IPS-18a (cell line): ENCODE results near the gene LTC4S.
"Not testable (repeated sequence)": the region's sequence is repeated elsewhere in the genome, so short reads cannot be mapped to it uniquely, and the experiment has no call there.

Experiments used
- H3K27ac ChIP-seq: one replicate; pipeline ENCODE4 v1.5.1; 2013; ENCODE audit warnings: low read length
- H3K27me3 ChIP-seq: one replicate; pipeline ENCODE4 v1.6.1; 2013; ENCODE audit warnings: mild to moderate bottlenecking, low read length; ENCODE audit not compliant: control insufficient read depth, insufficient read depth
- H3K36me3 ChIP-seq: one replicate; pipeline ENCODE4 v1.6.1; 2013; ENCODE audit warnings: low read depth, low read length; ENCODE audit not compliant: control insufficient read depth
- H3K4me1 ChIP-seq: one replicate; pipeline ENCODE4 v1.6.1; 2013; ENCODE audit warnings: low read depth, low read length; ENCODE audit not compliant: control insufficient read depth
- H3K4me3 ChIP-seq: one replicate; pipeline ENCODE4 v1.5.1; 2013; ENCODE audit warnings: low read length
- H3K9ac ChIP-seq: one replicate; pipeline ENCODE4 v1.6.1; 2013; ENCODE audit warnings: mild to moderate bottlenecking, low read length, moderate library complexity
- H3K9me3 ChIP-seq: one replicate; pipeline ENCODE4 v1.6.1; 2013; ENCODE audit warnings: low read depth, low read length; ENCODE audit not compliant: control insufficient read depth

LTC4S gene

DNA sequence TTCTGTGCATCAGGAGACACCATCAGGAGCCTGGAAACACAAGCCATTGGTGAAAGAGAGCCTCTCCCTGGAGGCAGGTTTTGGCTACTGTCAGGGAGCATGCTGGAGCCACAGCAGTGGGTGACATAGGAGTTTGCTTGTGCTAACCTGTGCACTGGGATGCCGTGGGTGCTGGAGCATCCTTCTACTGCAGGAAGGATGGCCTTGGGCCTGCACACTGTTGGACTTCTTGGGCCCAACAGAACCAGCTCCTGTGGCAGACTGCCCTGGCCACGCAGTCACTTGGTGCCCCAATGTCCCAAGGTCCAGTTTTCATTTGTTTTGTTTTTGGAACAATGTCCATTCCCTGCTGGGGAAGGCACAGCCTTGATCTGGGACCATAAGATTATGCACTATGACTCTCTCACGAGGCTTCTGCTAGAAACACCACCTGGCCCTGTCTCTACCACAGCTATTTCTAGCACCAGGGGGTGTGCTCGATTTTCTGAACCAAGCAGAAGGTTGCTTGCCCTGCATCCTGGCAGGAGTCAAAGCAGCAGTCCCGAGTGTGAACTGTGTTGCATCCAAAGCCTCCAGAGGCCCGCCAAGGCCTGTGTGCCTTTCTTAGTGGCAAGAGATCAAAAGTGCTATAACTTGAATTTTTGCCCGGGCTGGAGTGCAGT, 5.5 kb upstream of the LTC4S start:
- Histone ChIP-seq H3K4me3 (no peak overlapping the region), H3K9me3 (no peaks in the 10 kb centered on the region), H3K4me1 (no peaks in the 10 kb centered on the region), H3K9ac (no peak overlapping the region), H3K36me3 (no peaks in the 10 kb centered on the region), H3K27me3 (no peaks in the 10 kb centered on the region), H3K27ac (no peak overlapping the region)

DNA sequence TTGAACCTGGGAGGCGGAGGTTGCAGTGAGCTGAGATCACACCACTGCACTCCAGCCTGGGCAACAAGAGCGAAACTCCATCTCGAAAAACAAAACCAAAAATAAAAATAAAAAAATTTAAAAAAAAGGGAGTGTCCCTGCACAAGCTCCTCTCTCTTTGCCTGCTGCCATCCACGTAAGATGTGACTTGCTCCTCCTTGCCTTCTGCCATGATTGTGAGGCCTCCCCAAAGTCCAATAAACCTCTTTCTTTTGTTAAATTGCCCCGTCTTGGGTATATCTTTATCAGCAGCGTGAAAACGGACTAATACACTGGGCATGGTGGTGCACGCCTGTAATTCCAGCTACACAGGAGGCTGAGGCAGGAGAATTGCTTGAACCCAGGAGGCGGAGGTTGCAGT, 4.5 kb upstream of the LTC4S start:
- not testable (repeated sequence) for H3K9me3 ChIP-seq, H3K4me3 ChIP-seq, H3K27me3 ChIP-seq, H3K27ac ChIP-seq, H3K4me1 ChIP-seq, H3K9ac ChIP-seq, H3K36me3 ChIP-seq

DNA sequence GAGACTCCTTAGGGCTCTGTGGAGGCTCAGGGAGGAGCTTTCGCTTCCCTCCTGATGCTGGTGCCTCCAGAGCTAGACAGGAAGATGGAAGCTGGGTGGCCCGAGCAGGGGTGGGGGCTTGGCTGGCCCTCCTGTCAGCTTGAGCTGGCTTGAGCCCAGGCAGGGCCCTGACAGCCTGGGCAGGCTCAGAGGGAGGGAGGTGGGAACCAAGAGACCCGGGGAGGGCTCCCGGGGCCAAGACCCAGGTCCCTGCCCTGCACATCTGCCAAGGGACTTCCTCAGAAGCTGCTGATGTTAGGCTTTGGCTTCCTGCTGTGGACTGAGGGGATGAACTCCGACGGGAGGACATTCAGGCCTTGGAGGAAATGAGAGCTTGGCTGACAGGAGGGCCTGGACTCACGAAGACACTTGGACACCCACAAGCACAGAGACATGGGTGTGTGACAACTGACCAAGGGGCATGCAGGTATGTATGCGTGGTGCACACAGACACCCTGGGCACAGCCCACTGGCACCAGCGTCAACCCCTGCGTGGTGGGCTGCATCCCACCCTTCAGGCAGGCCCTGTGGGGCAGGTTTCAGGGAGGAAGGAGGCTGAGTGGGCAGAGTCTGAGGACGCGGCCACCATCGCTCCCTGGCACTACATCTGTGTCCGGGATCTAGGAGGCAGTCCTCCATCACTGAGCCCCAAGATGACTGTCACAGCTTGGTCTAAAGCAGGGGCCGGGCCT, 1.7 kb upstream of the LTC4S start:
- no peaks in the 10 kb centered on the region for H3K9me3 ChIP-seq
- H3K27me3 ChIP-seq = no peaks in the 10 kb centered on the region
- no peaks in the 10 kb centered on the region for H3K4me1 ChIP-seq
- H3K9ac ChIP-seq = no peak overlapping the region
- H3K27ac ChIP-seq = no peak overlapping the region
- H3K36me3 ChIP-seq = no peaks in the 10 kb centered on the region
- H3K4me3 ChIP-seq = no peak overlapping the region

DNA sequence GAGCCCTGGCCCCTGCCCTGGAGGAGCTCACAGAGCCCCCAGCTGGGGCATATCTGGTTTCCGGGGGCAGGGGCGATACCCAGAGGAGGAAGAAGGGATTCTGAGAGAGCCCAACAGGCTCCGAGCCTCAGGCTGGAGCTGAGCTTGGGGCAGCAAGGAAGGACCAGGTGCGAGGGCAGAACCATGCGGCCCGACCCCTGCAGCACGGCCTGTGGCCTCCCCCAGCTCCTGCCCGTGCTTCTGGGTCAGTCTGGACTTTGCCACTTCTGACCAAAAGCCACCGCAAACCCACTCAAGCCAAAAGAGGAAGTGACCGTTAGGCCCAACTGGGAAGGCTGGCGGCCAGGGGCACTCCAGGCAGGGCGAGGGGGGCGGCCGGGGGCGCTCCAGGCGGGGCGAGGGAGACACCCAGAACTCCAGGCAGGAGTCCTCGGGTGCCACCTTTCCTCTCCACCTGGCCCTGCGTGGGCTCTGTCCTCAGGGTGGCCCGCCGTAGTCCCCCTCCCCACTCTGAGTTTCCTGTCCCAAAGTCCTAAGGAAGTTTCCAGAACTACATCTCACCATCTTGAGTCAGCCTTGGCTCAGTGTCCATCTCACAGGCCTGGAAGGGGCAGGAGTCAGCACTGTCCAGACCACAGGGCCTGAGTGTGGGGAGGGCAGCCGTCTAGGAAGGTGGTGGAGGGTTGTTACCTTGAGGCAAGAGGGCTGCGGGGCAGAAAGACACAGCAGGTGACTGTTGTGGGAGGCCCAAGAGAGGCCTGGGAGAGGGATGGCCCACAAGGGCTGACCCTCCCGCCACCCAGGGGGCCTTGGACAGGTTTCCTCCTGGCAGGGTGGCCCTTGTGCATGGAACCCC, 946 bp upstream of the LTC4S start:
- H3K9ac ChIP-seq = no peak overlapping the region
- no peak overlapping the region for H3K4me3 ChIP-seq
- no peak overlapping the region for H3K27ac ChIP-seq
- H3K4me1 ChIP-seq = no peaks in the 10 kb centered on the region
- no peaks in the 10 kb centered on the region for H3K9me3 ChIP-seq
- H3K27me3 ChIP-seq = no peaks in the 10 kb centered on the region
- H3K36me3 ChIP-seq = no peaks in the 10 kb centered on the region

DNA sequence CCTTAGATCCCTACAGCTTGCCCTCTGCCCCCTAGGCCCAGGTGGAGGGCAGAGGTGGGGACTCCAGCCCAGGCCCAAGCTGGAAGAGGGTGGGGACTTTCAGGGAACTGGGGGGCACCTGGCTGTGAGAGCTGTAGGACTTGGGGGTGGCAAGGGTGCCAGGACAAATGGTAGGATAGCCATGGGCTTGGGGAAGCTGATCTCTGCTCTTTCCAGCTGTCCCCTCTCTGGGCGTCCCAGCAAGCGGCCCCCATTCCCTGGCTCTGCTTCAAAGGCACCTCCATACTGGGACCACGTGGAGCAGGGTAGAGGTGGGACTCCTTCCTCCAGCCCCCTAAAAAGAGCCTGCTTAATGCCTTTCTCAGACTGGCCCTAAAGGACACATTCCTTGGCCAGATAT, 385 bp downstream of the LTC4S start:
- Histone ChIP-seq H3K9me3 (no peaks in the 10 kb centered on the region), H3K9ac (no peak overlapping the region), H3K27me3 (no peaks in the 10 kb centered on the region), H3K36me3 (peaks cover 4% of the 10 kb centered on the region), H3K27ac (no peak overlapping the region), H3K4me1 (no peaks in the 10 kb centered on the region), H3K4me3 (no peak overlapping the region)

DNA sequence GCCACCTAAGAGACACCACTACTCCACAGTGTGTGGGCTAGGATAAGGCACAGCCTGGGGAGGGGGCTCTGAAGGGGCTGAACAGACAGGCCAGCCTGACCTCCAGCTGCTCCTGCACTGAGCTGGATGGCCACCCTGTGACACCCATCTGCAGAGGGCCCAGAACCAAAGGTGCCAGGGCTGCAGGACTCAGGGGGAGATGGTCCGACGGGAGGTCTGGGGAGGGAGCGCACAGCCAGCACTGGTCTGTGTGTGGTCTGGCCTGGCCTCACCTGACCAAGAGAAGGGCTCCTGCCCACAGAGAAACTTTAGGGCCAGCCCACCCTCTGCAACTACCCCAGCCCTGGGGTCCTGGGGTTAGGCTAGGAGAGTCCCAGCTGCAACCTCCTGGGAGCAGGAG, 789 bp downstream of the LTC4S start:
- Histone ChIP-seq H3K4me1 (no peaks in the 10 kb centered on the region), H3K36me3 (peaks cover 5% of the 10 kb centered on the region), H3K9ac (no peak overlapping the region), H3K4me3 (peak overlapping the region; percentile 70), H3K27ac (no peak overlapping the region), H3K27me3 (no peaks in the 10 kb centered on the region), H3K9me3 (no peaks in the 10 kb centered on the region)

DNA sequence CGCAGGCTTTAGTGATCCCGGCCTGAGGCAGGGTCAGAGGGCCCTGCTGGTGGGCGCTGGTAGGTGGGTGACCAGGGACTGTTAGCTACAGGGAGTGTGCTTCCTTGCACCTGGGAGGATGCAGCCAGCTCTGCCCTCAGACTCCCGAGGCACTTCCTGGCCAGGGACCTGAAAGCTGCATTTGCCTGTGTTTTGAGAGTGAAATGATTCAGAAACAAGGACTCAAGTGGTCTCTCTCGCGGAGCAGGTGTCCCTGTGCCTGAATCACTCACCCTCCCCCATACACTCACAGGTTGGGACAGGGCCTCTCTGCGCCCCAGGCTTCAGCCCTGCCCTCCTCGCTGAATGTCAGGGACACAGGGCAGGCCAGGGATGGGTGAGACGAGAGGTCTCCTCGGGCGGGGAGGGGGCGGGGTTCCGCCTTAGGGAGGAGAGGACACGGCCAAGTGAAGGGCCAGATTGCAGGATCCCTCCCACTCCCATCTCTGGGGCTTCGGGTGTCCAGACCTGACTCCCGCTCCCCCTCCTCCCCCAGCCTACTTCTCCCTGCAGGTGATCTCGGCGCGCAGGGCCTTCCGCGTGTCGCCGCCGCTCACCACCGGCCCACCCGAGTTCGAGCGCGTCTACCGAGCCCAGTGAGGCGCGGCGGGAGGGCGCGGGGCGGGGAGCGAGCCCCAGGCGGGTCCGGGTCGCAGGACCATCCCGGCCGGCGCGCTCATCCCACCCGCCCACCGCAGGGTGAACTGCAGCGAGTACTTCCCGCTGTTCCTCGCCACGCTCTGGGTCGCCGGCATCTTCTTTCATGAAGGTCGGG, 1.5 kb downstream of the LTC4S start:
- no peak overlapping the region for H3K27ac ChIP-seq

DNA sequence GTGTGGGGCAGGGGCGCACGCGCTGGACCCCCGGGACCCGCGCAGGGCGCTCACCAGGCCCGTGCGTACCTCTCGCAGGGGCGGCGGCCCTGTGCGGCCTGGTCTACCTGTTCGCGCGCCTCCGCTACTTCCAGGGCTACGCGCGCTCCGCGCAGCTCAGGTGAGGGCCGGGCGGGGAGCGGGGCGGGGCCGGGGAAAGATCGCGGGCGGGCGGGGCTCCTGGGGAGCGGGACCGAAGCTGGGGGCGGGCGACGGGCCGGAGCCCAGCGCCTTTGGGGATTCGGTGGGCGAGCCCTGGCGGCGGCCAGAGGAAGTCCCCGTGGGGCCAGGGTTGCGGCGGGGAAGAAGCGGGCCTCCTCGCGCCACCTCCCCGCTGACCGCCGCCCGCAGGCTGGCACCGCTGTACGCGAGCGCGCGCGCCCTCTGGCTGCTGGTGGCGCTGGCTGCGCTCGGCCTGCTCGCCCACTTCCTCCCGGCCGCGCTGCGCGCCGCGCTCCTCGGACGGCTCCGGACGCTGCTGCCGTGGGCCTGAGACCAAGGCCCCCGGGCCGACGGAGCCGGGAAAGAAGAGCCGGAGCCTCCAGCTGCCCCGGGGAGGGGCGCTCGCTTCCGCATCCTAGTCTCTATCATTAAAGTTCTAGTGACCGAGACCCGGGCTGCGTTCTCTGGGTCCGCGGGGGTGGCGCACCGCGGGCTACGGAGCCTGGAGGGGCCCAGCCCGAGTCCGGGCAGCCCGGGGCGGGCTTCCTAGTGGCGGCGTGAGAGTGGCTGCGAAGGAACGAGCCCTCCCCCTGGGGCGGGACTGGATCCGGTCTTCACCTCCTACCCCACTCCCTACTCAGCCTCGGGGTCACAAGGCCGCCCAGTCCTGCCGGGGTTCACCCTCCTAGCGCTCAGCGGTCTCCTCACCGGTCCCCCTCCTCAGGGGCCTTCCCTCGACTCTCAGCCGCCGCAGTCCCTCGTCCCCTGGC, 2.4 kb downstream of the LTC4S start:
- no peaks in the 10 kb centered on the region for H3K27me3 ChIP-seq
- H3K4me1 ChIP-seq = no peaks in the 10 kb centered on the region
- no peaks in the 10 kb centered on the region for H3K9me3 ChIP-seq
- H3K4me3 ChIP-seq = peak overlapping the region; percentile 70
- no peak overlapping the region for H3K27ac ChIP-seq
- H3K9ac ChIP-seq = peak overlapping the region; percentile 56
- peaks cover 14% of the 10 kb centered on the region for H3K36me3 ChIP-seq

More for the DNA sequence above, 1.5 kb downstream of the LTC4S start:
- no peaks in the 10 kb centered on the region for H3K4me1 ChIP-seq
- H3K9me3 ChIP-seq = no peaks in the 10 kb centered on the region
- H3K36me3 ChIP-seq = peaks cover 12% of the 10 kb centered on the region
- H3K27me3 ChIP-seq = no peaks in the 10 kb centered on the region
- H3K4me3 ChIP-seq = peak overlapping the region; percentile 70
- peak overlapping the region; percentile 36 for H3K9ac ChIP-seq

DNA sequence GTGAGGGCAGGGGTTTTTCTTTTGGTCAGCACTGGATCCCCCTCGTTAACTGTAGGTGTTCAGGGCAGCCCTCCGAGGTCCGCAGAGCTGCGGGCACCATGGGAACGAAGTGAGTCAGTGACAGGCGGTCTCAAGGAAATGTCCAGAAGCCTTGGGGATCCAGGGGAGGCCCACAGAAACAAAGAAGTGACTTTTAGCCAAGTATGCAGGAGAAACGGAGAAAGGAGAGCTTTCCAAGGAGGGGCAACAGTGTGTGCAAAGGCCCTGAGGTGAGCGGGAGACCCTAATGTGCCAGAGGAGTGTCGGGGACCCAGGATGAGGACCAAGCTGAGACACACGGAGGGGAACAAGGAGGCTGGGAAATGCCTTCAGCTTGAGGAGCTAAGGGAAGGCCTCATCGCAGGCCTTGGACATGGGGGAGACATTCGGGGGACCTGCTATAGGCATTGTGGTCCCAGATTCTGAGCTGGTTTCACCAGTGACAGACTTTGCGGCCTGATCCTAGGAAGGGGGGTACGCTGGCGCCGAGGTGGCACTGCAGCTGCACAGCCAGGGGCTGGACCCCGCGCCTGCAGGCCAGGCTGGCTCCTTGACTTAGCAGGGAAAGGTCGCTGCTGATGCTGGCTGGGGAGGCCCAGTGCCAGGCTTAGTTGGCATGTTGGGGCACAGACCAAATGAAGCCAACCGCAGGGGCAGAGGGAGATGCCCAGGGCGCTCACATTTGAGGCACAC, 3.3 kb downstream of the LTC4S start:
- H3K4me3 ChIP-seq = peak overlapping the region; percentile 70
- peaks cover 14% of the 10 kb centered on the region for H3K36me3 ChIP-seq
- H3K27me3 ChIP-seq = no peaks in the 10 kb centered on the region
- peaks cover 2% of the 10 kb centered on the region for H3K4me1 ChIP-seq
- no peaks in the 10 kb centered on the region for H3K9me3 ChIP-seq
- no peak overlapping the region for H3K27ac ChIP-seq
- H3K9ac ChIP-seq = peak overlapping the region; percentile 56

DNA sequence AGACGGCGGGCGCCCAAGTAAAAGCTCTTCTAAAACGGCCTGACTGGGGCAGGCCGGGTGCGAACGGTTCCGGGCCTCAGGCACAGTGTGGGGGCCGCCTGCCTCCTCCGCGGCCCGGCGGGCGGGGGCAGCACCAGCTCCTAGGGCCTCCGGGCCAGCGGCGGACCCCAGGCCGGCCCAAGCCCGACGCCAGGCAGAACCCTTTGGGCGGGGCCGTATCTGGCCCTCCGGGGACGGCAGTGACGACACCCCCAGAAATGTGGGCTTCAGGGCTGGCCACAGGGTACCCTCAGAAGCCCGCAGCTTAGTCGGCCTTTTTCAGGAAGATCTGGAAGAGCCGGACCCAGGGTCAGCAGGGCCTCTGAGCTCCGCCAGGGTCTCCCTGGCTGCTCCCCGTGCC, 4.0 kb downstream of the LTC4S start:
- Histone ChIP-seq H3K36me3 (peaks cover 14% of the 10 kb centered on the region), H3K27me3 (no peaks in the 10 kb centered on the region)

More for the DNA sequence above, 4.0 kb downstream of the LTC4S start:
- Histone ChIP-seq H3K9ac (no peak overlapping the region), H3K9me3 (no peaks in the 10 kb centered on the region), H3K4me1 (peaks cover 9% of the 10 kb centered on the region), H3K27ac (no peak overlapping the region), H3K4me3 (no peak overlapping the region)
